ENCODE measurements around the gene MPG. TPM values are rescaled to one million over a fixed set of nuclear protein-coding genes. Genes with fewer than 3 reads are reported as not detected.

Gene MPG
- total RNA-seq, 1 experiment from 2014 or later, result 41.1 TPM

DNA sequence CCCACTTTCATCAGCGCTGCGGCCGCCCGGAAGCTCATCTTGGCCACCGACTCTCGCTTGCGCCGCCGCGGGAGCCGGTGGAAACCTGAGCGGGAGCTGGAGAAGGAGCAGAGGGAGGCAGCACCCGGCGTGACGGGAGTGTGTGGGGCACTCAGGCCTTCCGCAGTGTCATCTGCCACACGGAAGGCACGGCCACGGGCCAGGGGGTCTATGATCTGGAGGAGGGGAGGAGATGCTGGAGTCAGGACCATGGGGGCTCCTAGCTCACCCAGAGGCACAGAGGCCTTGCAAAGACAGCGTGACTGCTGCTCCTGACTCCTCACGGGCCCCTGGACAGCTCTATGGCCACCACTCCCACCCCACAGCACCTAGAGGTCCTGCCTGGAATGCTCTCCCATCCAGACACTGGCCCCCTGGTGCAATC lies 15.0 kb upstream of the MPG start:
- Histone ChIP-seq H3K9me3 (no peaks in the 10 kb centered on the region), H3K36me3 (ENCODE audit: control insufficient read depth, insufficient read depth, low read length) (no peaks in the 10 kb centered on the region; the same call in none of the 2 replicates), H3K4me3 (ENCODE audit: low read depth, low read length) (no peak overlapping the region), H3K27me3 (replicated peaks; ENCODE audit: control insufficient read depth, insufficient read depth, low read length) (no peaks in the 10 kb centered on the region), H3K4me1 (no peaks in the 10 kb centered on the region)
- ChIA-PET POLR2A (no interaction called here), CTCF (no interaction called here)
- BruUV-seq (replicated peaks), result no TSS peak
- H3K4me1 Mint-ChIP-seq (ENCODE audit: low read depth, unreplicated experiment), result no peaks in the 10 kb centered on the region
- TF ChIP-seq, protein P1, sequence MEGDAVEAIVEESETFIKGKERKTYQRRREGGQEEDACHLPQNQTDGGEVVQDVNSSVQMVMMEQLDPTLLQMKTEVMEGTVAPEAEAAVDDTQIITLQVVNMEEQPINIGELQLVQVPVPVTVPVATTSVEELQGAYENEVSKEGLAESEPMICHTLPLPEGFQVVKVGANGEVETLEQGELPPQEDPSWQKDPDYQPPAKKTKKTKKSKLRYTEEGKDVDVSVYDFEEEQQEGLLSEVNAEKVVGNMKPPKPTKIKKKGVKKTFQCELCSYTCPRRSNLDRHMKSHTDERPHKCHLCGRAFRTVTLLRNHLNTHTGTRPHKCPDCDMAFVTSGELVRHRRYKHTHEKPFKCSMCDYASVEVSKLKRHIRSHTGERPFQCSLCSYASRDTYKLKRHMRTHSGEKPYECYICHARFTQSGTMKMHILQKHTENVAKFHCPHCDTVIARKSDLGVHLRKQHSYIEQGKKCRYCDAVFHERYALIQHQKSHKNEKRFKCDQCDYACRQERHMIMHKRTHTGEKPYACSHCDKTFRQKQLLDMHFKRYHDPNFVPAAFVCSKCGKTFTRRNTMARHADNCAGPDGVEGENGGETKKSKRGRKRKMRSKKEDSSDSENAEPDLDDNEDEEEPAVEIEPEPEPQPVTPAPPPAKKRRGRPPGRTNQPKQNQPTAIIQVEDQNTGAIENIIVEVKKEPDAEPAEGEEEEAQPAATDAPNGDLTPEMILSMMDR (IDR thresholded peaks at IDR 0.05; ENCODE audit: insufficient read depth in 1 of 2, low read depth in 1 of 2, low read length in 1 of 2, severe bottlenecking in 1 of 2, unreplicated experiment in 1 of 2), result no peak
- H3K9me3 Mint-ChIP-seq (ENCODE audit: unreplicated experiment), result no peaks in the 10 kb centered on the region
- no peak overlapping the region for H3K27ac Mint-ChIP-seq (ENCODE audit: unreplicated experiment)
- intact Hi-C loops (cut with micrococcal nuclease; ENCODE audit: unreplicated experiment), result no loop called here
- H3K27me3 Mint-ChIP-seq (ENCODE audit: insufficient read depth, unreplicated experiment), result no peaks in the 10 kb centered on the region
- H3K4me3 Mint-ChIP-seq (ENCODE audit: unreplicated experiment), result no peak overlapping the region
- no peak for DNase-seq
- H3K36me3 Mint-ChIP-seq (ENCODE audit: insufficient read depth, unreplicated experiment), result peaks cover 32% of the 10 kb centered on the region

DNA sequence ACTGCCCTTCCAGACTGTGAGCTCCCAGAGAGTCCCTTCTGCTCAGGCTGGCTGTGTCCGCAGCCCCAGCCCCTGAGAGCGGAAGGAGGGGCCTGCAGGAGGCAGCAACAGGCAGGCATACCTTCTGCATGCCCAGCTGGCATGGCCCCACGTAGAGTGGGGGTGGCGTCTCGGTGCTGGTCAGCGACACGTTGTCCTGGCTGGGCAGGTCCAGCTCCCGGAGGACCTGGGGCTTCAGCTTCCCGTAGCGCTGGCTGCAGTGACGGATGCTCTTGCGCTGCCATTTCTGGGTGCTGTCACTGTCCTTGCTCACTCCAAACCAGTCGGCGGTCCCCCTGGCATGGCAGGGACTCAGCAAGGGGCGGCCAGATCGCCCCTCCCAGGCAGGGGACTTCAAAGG lies 14.6 kb upstream of the MPG start:
- CTCF ChIA-PET, result interaction anchor here (0.9 kb wide), 1 partner anchor 33 kb away, joined by 4 read pairs; no protein-coding TSS in a partner anchor

DNA sequence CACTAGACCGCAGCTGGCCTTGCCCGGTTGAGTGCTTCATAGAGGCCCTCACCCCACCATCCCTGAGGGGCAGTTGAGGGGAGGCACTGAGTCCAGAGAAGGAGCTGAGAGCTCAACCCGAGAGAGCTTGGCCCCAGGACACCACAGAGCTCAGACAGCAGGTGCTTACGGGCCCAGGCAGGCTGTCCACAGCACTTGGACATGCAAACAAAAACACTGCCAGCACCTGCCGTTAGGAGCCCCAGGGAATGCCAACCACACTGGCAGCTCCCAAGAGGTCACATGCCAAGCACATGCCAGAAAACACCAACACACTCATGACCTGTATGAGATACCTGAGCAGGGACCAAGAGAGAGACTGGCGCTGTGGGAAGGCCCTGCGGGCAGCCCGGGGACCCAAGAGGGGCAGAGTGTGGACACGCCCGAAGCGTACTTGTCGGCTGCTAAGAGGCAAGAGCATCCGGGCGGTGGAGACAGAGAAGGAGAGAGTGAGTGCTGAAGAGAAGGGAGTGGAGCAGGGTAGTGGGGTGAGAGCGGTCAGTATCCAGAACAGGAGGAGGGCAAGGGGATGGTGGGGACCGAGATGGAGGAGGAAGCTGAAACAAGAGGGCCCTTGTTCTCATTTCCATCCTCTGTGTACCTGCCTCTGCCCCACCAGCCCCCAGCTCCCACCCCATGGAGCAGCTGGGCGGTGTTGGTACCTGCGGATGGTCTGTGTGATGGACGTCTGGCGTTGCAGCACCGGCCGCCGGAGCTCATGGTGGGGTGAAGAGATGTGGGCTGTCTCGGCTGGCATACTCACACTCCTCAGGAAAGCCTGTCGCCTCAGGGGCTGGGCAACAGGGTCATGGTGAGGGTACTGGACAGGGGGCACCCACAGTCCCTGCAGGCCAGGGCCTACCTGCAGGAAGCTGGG lies 13.8 kb upstream of the MPG start:
- H3K27me3 ChIP-seq (replicated peaks; ENCODE audit: control insufficient read depth, insufficient read depth, low read length), result no peaks in the 10 kb centered on the region
- Mint-ChIP-seq H3K27ac (ENCODE audit: unreplicated experiment) (no peak overlapping the region), H3K4me1 (ENCODE audit: low read depth, unreplicated experiment) (no peaks in the 10 kb centered on the region), H3K36me3 (ENCODE audit: insufficient read depth, unreplicated experiment) (peaks cover 31% of the 10 kb centered on the region), H3K9me3 (ENCODE audit: unreplicated experiment) (no peaks in the 10 kb centered on the region), H3K27me3 (ENCODE audit: insufficient read depth, unreplicated experiment) (no peaks in the 10 kb centered on the region), H3K4me3 (ENCODE audit: unreplicated experiment) (no peak overlapping the region)
- POLR2A ChIA-PET, result no interaction called here
- intact Hi-C loops (cut with micrococcal nuclease; ENCODE audit: unreplicated experiment), result no loop called here
- H3K36me3 ChIP-seq (ENCODE audit: control insufficient read depth, insufficient read depth, low read length), result no peaks in the 10 kb centered on the region; the same call in none of the 2 replicates
- H3K9me3 ChIP-seq, result no peaks in the 10 kb centered on the region
- TF ChIP-seq, protein P1 (IDR thresholded peaks at IDR 0.05; ENCODE audit: insufficient read depth in 1 of 2, low read depth in 1 of 2, low read length in 1 of 2, severe bottlenecking in 1 of 2, unreplicated experiment in 1 of 2), result no peak
- no peak overlapping the region for H3K4me3 ChIP-seq (ENCODE audit: low read depth, low read length)
- DNase-seq, result no peak
- no TSS peak for BruUV-seq (replicated peaks)
- no peaks in the 10 kb centered on the region for H3K4me1 ChIP-seq
- CTCF ChIA-PET, result interaction anchor here (0.9 to 1.8 kb wide), 2 partner anchors 13 to 33 kb away, joined by 4 to 11 read pairs; partner anchors contain the start of gene MPG

More for the DNA sequence above, 14.6 kb upstream of the MPG start:
- POLR2A ChIA-PET, result no interaction called here
- Mint-ChIP-seq H3K27ac (ENCODE audit: unreplicated experiment) (no peak overlapping the region), H3K4me3 (ENCODE audit: unreplicated experiment) (no peak overlapping the region), H3K27me3 (ENCODE audit: insufficient read depth, unreplicated experiment) (no peaks in the 10 kb centered on the region), H3K4me1 (ENCODE audit: low read depth, unreplicated experiment) (no peaks in the 10 kb centered on the region), H3K9me3 (ENCODE audit: unreplicated experiment) (no peaks in the 10 kb centered on the region), H3K36me3 (ENCODE audit: insufficient read depth, unreplicated experiment) (peaks cover 31% of the 10 kb centered on the region)
- no peak overlapping the region for H3K4me3 ChIP-seq (ENCODE audit: low read depth, low read length)
- TF ChIP-seq, protein P1 (IDR thresholded peaks at IDR 0.05; ENCODE audit: insufficient read depth in 1 of 2, low read depth in 1 of 2, low read length in 1 of 2, severe bottlenecking in 1 of 2, unreplicated experiment in 1 of 2), result no peak
- no peak for DNase-seq
- BruUV-seq (replicated peaks), result no TSS peak
- H3K9me3 ChIP-seq, result no peaks in the 10 kb centered on the region
- no peaks in the 10 kb centered on the region for H3K27me3 ChIP-seq (replicated peaks; ENCODE audit: control insufficient read depth, insufficient read depth, low read length)
- no peaks in the 10 kb centered on the region for H3K4me1 ChIP-seq
- intact Hi-C loops (cut with micrococcal nuclease; ENCODE audit: unreplicated experiment), result no loop called here
- H3K36me3 ChIP-seq (ENCODE audit: control insufficient read depth, insufficient read depth, low read length), result no peaks in the 10 kb centered on the region; the same call in none of the 2 replicates
